C4-2B (cell line): Measurements from ENCODE around the gene ALPI.

ENCODE experiments used
- CTCF ChIP-seq: fragments of 450-650 bp; conservative IDR thresholded peaks from 2 replicates; pipeline ENCODE4 v1.5.1; 2017; ENCODE audit warnings: mild to moderate bottlenecking
- ZFX ChIP-seq: fragments of 450-650 bp; IDR thresholded peaks from 2 replicates; pipeline ENCODE4 v1.6.1; 2017

GRCh38 chr2:232457121-232458011 lies 1.4 kb downstream of the ALPI start:
- TF ChIP-seq CTCF (no peak), ZFX (no peak)
